ENCODE results near the gene FRMD4B.
"Not testable (repeated sequence)": the region's sequence is repeated elsewhere in the genome, so short reads cannot be mapped to it uniquely, and the experiment has no call there.

Gene FRMD4B

GRCh38 chr3:69283496-69283895, 102.4 kb downstream of the FRMD4B start:
- H4K20me1 ChIP-seq (ENCODE audit: insufficient read depth, low read length, poor library complexity, severe bottlenecking) = no peaks in the 10 kb centered on the region
- H3K4me2 ChIP-seq (ENCODE audit: low read depth, low read length, poor library complexity, severe bottlenecking) = no peak overlapping the region
- no peaks in the 10 kb centered on the region for H3K4me1 ChIP-seq (ENCODE audit: insufficient read depth, low read length, poor library complexity, severe bottlenecking)
- H3K79me2 ChIP-seq (ENCODE audit: insufficient read depth, low read length) = no peaks in the 10 kb centered on the region
- TF ChIP-seq EZH2phosphoT487 (IDR thresholded peaks at IDR 0.05; ENCODE audit: borderline replicate concordance) = no peak
- no peak for TF ChIP-seq CTCF (conservative IDR thresholded peaks at IDR 0.05; ENCODE audit: low read length)
- no peaks in the 10 kb centered on the region for H3F3A ChIP-seq (ENCODE audit: low read depth)
- H3K4me3 ChIP-seq (ENCODE audit: low read length, poor library complexity, severe bottlenecking) = no peak overlapping the region
- no peaks in the 10 kb centered on the region for H3K9me2 ChIP-seq (replicated peaks; ENCODE audit: low read depth, low read length)
- H3K9me3 ChIP-seq (ENCODE audit: insufficient read depth, low read depth, low read length) = no peaks in the 10 kb centered on the region
- no peak overlapping the region for H2AFZ ChIP-seq (ENCODE audit: low read length)
- H3K9ac ChIP-seq (ENCODE audit: low read depth, low read length, poor library complexity, severe bottlenecking) = no peak overlapping the region
- H3K36me3 ChIP-seq (ENCODE audit: insufficient read depth, low read length) = no peaks in the 10 kb centered on the region
- no peaks in the 10 kb centered on the region for H3K27me3 ChIP-seq (ENCODE audit: insufficient read depth, low read length, poor library complexity, severe bottlenecking)

- H3F3A ChIP-seq (ENCODE audit: low read depth) = no peaks in the 10 kb centered on the region
- no peaks in the 10 kb centered on the region for H3K27me3 ChIP-seq (ENCODE audit: insufficient read depth, low read length, poor library complexity, severe bottlenecking)
- no peaks in the 10 kb centered on the region for H4K20me1 ChIP-seq (ENCODE audit: insufficient read depth, low read length, poor library complexity, severe bottlenecking)
- no peak overlapping the region for H2AFZ ChIP-seq (ENCODE audit: low read length)
- no peak overlapping the region for H3K4me3 ChIP-seq (ENCODE audit: low read length, poor library complexity, severe bottlenecking)
- H3K4me2 ChIP-seq (ENCODE audit: low read depth, low read length, poor library complexity, severe bottlenecking) = no peak overlapping the region
- H3K9me3 ChIP-seq (ENCODE audit: insufficient read depth, low read depth, low read length) = no peaks in the 10 kb centered on the region
- H3K4me1 ChIP-seq (ENCODE audit: insufficient read depth, low read length, poor library complexity, severe bottlenecking) = no peaks in the 10 kb centered on the region
- no peak for TF ChIP-seq EZH2phosphoT487 (IDR thresholded peaks at IDR 0.05; ENCODE audit: borderline replicate concordance)
- TF ChIP-seq CTCF (conservative IDR thresholded peaks at IDR 0.05; ENCODE audit: low read length) = no peak
- H3K9me2 ChIP-seq (replicated peaks; ENCODE audit: low read depth, low read length) = no peaks in the 10 kb centered on the region
- H3K79me2 ChIP-seq (ENCODE audit: insufficient read depth, low read length) = no peaks in the 10 kb centered on the region
- H3K36me3 ChIP-seq (ENCODE audit: insufficient read depth, low read length) = no peaks in the 10 kb centered on the region
- H3K9ac ChIP-seq (ENCODE audit: low read depth, low read length, poor library complexity, severe bottlenecking) = no peak overlapping the region
Measured at GRCh38 chr3:69282181-69282580, 103.7 kb downstream of the FRMD4B start.

GRCh38 chr3:69277403-69277802, 108.5 kb downstream of the FRMD4B start:
- not testable (repeated sequence) for H3K4me3 ChIP-seq (ENCODE audit: low read length, poor library complexity, severe bottlenecking); H2AFZ ChIP-seq (ENCODE audit: low read length); H3K9ac ChIP-seq (ENCODE audit: low read depth, low read length, poor library complexity, severe bottlenecking); H3K9me3 ChIP-seq (ENCODE audit: insufficient read depth, low read depth, low read length); H4K20me1 ChIP-seq (ENCODE audit: insufficient read depth, low read length, poor library complexity, severe bottlenecking); H3K36me3 ChIP-seq (ENCODE audit: insufficient read depth, low read length); H3K27me3 ChIP-seq (ENCODE audit: insufficient read depth, low read length, poor library complexity, severe bottlenecking); H3K79me2 ChIP-seq (ENCODE audit: insufficient read depth, low read length); H3K9me2 ChIP-seq (replicated peaks; ENCODE audit: low read depth, low read length); H3K4me1 ChIP-seq (ENCODE audit: insufficient read depth, low read length, poor library complexity, severe bottlenecking); H3F3A ChIP-seq (ENCODE audit: low read depth); H3K4me2 ChIP-seq (ENCODE audit: low read depth, low read length, poor library complexity, severe bottlenecking)

GRCh38 chr3:69276884-69277283, 109.0 kb downstream of the FRMD4B start:
- H2AFZ ChIP-seq (ENCODE audit: low read length) = no peak overlapping the region
- H3K27me3 ChIP-seq (ENCODE audit: insufficient read depth, low read length, poor library complexity, severe bottlenecking) = no peaks in the 10 kb centered on the region
- H4K20me1 ChIP-seq (ENCODE audit: insufficient read depth, low read length, poor library complexity, severe bottlenecking) = no peaks in the 10 kb centered on the region
- H3K9me3 ChIP-seq (ENCODE audit: insufficient read depth, low read depth, low read length) = no peaks in the 10 kb centered on the region
- no peaks in the 10 kb centered on the region for H3K79me2 ChIP-seq (ENCODE audit: insufficient read depth, low read length)
- no peak overlapping the region for H3K9ac ChIP-seq (ENCODE audit: low read depth, low read length, poor library complexity, severe bottlenecking)
- no peaks in the 10 kb centered on the region for H3F3A ChIP-seq (ENCODE audit: low read depth)
- no peaks in the 10 kb centered on the region for H3K4me1 ChIP-seq (ENCODE audit: insufficient read depth, low read length, poor library complexity, severe bottlenecking)
- no peaks in the 10 kb centered on the region for H3K9me2 ChIP-seq (replicated peaks; ENCODE audit: low read depth, low read length)
- no peak for TF ChIP-seq EZH2phosphoT487 (IDR thresholded peaks at IDR 0.05; ENCODE audit: borderline replicate concordance)
- TF ChIP-seq CTCF (conservative IDR thresholded peaks at IDR 0.05; ENCODE audit: low read length) = no peak
- H3K4me3 ChIP-seq (ENCODE audit: low read length, poor library complexity, severe bottlenecking) = no peak overlapping the region
- H3K36me3 ChIP-seq (ENCODE audit: insufficient read depth, low read length) = no peaks in the 10 kb centered on the region
- no peak overlapping the region for H3K4me2 ChIP-seq (ENCODE audit: low read depth, low read length, poor library complexity, severe bottlenecking)

- not testable (repeated sequence) for H3K4me3 ChIP-seq (ENCODE audit: low read length, poor library complexity, severe bottlenecking); H3K9me3 ChIP-seq (ENCODE audit: insufficient read depth, low read depth, low read length); H3K9me2 ChIP-seq (replicated peaks; ENCODE audit: low read depth, low read length); H3K27me3 ChIP-seq (ENCODE audit: insufficient read depth, low read length, poor library complexity, severe bottlenecking); H4K20me1 ChIP-seq (ENCODE audit: insufficient read depth, low read length, poor library complexity, severe bottlenecking); H3K4me2 ChIP-seq (ENCODE audit: low read depth, low read length, poor library complexity, severe bottlenecking); H3K79me2 ChIP-seq (ENCODE audit: insufficient read depth, low read length); H3K36me3 ChIP-seq (ENCODE audit: insufficient read depth, low read length); H3F3A ChIP-seq (ENCODE audit: low read depth); H3K4me1 ChIP-seq (ENCODE audit: insufficient read depth, low read length, poor library complexity, severe bottlenecking); H3K9ac ChIP-seq (ENCODE audit: low read depth, low read length, poor library complexity, severe bottlenecking); H2AFZ ChIP-seq (ENCODE audit: low read length)
Measured at GRCh38 chr3:69276191-69276590, 109.7 kb downstream of the FRMD4B start.

All from Loucy (cell line).